Metanephros (tissue), 1 donor: ENCODE data around the gene PROX1. TPM values are rescaled to one million over a fixed set of nuclear protein-coding genes. Genes with fewer than 3 reads are reported as not detected.

Source experiments
- total RNA-seq: library from RNA; depleted of rRNA; stranded (reverse); fragments of >200 nt; gene quantifications from one replicate; pipeline ENCODE4 v1.2.3, GENCODE V29; 2014

Gene PROX1
- 8.2 TPM for total RNA-seq

DNA sequence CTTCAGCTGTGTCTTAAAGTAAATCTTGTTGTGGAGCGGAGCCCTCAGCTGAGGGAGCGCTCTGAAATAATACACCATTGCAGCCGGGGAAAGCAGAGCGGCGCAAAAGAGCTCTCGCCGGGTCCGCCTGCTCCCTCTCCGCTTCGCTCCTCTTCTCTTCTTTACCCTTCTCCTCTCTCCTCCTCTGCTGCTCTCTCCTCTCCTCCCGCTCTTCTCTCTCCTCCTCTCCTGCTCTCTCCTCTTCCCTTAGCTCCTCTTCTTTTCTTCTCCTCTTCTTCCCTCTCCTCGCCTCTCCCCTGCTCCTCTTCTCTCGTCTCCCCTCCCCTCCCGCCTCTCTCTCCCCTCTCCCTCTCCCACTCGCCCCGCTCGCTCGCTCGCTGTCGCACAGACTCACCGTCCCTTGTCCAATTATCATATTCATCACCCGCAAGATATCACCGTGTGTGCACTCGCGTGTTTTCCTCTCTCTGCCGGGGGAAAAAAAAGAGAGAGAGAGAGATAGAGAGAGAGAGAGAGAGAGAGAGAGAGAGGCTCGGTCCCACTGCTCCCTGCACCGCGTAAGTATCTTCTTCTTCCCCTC, at the start of gene PROX1:
PROX1 (plus strand) TSS at position 47 of the 580 bp plus-strand sequence. CDS start 8,563 bp downstream, outside the sequence.

